ENCODE measurements around the gene CCDC12. TPM values are rescaled to one million over a fixed set of nuclear protein-coding genes. Genes with fewer than 3 reads are reported as not detected.

CCDC12 gene
- total and polyA plus RNA-seq, 9 of the 15 experiments (the other 6 are each of a cell fraction or from before 2014, with no cell fraction given), result 8.9 to 201 (median 86.9) TPM

- in situ Hi-C loops (cut with MboI) (no loop called here), intact Hi-C loops (cut with micrococcal nuclease) (no loop called here)
- Histone ChIP-seq H3K27ac (ENCODE audit: extremely low read depth, low read depth, low read length) (no peak overlapping the region; the same call in 2 of the 3 replicates), H3K4me1 (replicated peaks in 1 of 2; ENCODE audit: control insufficient read depth in 2 of 2, insufficient read depth in 2 of 2, low read length in 2 of 2) (peaks cover 44 to 78% of the 10 kb centered on the region in 2 experiments), H3K79me2 (ENCODE audit: control insufficient read depth, insufficient read depth, low read length) (peaks cover 66% of the 10 kb centered on the region), H3K27me3 (ENCODE audit: control insufficient read depth in 2 of 2, insufficient read depth in 2 of 2, low read length in 2 of 2) (no peaks in the 10 kb centered on the region), H3K4me2 (ENCODE audit: insufficient read depth, low read length) (no peak overlapping the region), H3K9me3 (replicated peaks; ENCODE audit: control insufficient read depth, insufficient read depth, low read depth, low read length) (no peaks in the 10 kb centered on the region), H3K9me1 (ENCODE audit: control insufficient read depth, insufficient read depth, low read length) (peaks cover 5% of the 10 kb centered on the region), H3K36me3 (ENCODE audit: control insufficient read depth, insufficient read depth, low read length) (peaks cover 15% of the 10 kb centered on the region; the same call in 2 of the 3 replicates), H2AFZ (ENCODE audit: low read depth, low read length) (no peak overlapping the region), H3K9ac (ENCODE audit: insufficient read depth in 1 of 2, low read depth in 2 of 2, low read length in 2 of 2) (peak overlapping the region in 1 of 2 experiments; percentile 95; a peak in 2 of 4 replicates), H4K20me1 (replicated peaks; ENCODE audit: control insufficient read depth, insufficient read depth, low read length) (no peaks in the 10 kb centered on the region), H3K4me3 (no peak overlapping the region)
- ATAC-seq, result no peak
- WGBS (ENCODE audit: insufficient coverage, low coverage, missing lambda C conversion rate), result 78% methylated on average over 10 of the region's 11 CpGs
- 0 out of 2 replicates have a peak, but pooled peaks have one; percentile 26 for TF ChIP-seq CEBPG (CRISPR knock-in tag; IDR thresholded peaks at IDR 0.05)
- peak in 1 of 2 experiments; percentile 38; a peak in 1 of 4 replicates for TF ChIP-seq CEBPG (tag; conservative IDR thresholded peaks at IDR 0.05 in 1 of 2, IDR thresholded peaks at IDR 0.05 in 1 of 2)
- TF ChIP-seq BCL6 (CRISPR knock-in tag; IDR thresholded peaks at IDR 0.05), result no peak
- TF ChIP-seq CEBPB (tag; IDR thresholded peaks at IDR 0.05), result peak; percentile 61
- POLR2A ChIA-PET, result interaction anchor here (0.5 to 2.0 kb wide), 5 partner anchors 9 to 1714 kb away, joined by 3 to 7 read pairs (median 4); no protein-coding TSS in a partner anchor
- FAIRE-seq, result no peak
- DNase-seq (ENCODE audit: extremely low read depth in 1 of 4, low spot score in 3 of 4), result no peak
- CTCF ChIA-PET (ENCODE audit: low intra/inter-chr PET ratio), result no interaction called here
- BruUV-seq (replicated peaks), result no TSS peak
Observed at GRCh38 chr3:46984591-46985459, 8.3 kb upstream of the CCDC12 start.
